Stimulated activated CD4-positive, alpha-beta T cell treated with anti-CD3 and anti-CD28 coated beads, Interleukin-4, amount 100 ng/mL, for 24 hours (primary cell): ENCODE measurements around the gene SUCLG2.
"Not testable (repeated sequence)": the region's sequence is repeated elsewhere in the genome, so short reads cannot be mapped to it uniquely, and the experiment has no call there.

ENCODE experiments used
- DNase-seq: peaks from one replicate; pipeline ENCODE4 v3.0.0-alpha.2; 2020

Gene SUCLG2

DNA sequence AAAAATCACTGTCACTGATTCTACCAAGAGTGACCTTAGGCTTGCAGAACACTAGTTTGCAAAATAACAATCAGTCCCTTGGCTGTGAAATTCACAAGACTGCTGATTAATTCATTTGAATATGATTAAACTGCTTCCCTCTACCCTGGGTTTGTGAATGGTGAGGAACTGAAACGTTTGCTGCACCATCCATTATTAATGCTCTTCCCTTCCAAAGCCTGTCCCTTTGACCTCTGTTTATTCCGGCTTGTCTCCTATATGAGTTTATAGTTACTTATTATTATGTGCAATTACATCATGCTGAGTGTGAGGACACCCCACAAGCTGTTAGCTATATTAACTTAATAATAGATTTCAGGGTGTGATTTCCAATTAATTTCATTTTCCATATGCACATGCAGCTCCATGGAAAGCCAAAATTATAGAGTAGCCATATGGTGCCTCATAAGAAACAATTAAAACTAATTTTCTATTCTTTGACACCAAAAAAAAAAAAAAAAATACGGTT lies 96.5 kb downstream of the SUCLG2 start:
- no peak for DNase-seq

DNA sequence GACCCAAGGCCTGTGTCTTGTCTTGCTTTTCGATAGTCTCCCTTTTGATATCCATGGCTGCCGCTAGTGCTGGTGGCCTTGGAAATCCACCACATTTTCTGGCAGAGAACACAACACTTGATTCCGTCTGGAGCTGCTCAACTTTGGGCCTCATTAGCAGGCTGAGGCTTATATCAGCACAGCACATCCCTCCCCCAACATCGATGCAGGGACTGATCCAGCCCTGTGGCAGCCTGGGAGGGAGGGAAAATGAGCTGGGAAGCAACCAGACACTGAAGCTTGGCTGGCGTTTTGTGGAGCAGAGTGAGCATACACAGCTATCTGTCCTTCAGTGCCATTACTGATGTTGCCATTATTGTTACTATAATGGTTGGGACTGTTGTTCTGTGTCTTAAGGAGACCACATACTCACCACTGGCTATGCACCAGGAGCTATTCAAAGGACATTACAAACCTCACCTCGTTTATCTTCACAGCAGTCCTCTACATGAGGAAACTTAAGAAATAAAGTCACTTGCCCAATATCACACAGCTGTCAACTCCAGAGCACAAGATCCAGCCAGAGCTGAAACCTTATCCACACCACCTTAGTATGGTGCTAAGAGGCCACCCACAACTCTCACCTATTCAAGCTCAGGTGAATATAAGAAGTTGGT lies 102.9 kb downstream of the SUCLG2 start:
- no peak for DNase-seq

DNA sequence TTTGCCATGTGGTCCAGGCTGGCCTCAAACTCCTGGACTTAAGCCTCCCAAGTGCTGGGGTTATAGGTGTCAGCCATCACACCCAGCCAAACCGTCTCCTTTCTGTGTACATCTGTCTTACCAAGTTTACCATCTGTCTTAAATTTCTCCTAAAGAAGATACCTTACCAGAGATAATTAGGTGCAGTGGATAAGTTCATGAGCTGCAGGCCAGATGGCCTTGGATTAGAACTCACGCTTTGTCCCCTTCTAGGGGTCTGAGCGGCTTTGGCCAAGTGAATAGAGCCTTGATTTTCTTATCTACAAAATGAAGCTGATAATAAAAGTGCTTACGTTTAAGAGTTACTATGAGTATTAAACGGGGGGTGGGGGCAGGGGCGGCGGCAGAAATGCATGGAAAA lies 103.9 kb downstream of the SUCLG2 start:
- no peak for DNase-seq

- DNase-seq = not testable (repeated sequence)
These were observed 111.7 kb downstream of the SUCLG2 start for GRCh38 chr3:67542502-67543250.

- no peak for DNase-seq
These were observed 114.1 kb downstream of the SUCLG2 start for GRCh38 chr3:67540198-67540894.

DNA sequence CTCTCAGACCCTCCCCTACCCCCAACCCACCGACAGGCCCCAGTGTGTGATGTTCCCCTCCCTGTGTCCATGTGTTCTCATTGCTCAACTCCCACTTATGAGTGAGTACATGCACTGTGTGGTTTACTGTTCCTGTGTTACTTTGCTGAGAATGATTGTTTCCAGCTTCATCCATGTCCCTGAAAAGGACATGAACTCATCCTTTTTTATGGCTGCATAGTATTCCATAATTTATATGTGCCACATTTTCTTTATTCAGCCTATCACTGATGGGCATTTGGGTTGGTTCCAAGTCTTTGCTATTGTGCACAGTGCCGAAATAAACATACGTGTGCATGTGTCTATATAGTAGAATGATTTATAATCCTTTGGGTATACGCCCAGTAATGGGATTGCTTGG lies 117.2 kb downstream of the SUCLG2 start:
- not testable (repeated sequence) for DNase-seq

GRCh38 chr3:67535006-67535405 lies 119.4 kb downstream of the SUCLG2 start:
- DNase-seq = no peak

- no peak for DNase-seq
These were observed 119.8 kb downstream of the SUCLG2 start for GRCh38 chr3:67534594-67534993.

DNA sequence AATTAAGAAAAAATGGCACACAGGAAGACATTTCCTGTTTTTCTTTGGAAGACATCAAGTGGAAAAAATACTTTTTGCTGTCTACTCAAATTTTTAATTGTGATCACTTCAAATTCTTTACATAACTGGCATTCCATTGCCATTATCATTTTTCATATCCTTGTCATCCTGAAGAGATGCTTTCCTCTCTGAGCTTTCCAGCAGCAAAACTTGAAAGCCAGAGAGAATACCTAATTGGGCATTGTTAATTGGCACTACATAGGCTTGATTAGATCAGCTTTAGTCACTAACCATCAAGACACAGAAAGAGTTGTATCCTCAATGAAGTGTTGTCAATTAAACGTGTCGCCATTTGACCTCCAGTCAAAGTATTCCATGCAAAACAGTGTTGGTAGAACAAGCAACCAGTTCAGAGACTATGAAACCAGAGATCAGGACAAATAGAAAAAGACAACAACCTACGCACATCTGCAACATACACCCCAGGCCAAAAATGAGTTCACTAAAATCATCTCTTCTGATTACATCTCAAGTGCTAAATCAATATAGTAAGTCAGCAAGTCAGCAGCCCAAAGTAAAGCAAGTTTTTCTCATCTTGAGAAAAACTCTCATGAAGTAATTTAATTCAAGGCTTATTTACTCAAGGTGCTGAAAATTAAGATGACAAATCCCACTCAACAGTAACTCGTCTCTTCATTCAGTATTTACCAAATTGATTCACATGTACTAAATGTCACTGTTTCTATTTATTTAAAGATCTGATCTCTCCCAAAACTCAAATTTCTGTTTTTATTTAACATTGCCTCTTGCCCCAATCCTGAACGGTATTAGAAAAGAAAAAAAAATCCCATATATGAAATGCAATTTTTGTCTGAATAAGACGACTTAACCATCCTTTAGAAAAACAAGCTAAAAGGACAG lies 123.0 kb downstream of the SUCLG2 start:
- no peak for DNase-seq

- DNase-seq = no peak
These were observed 124.5 kb downstream of the SUCLG2 start for GRCh38 chr3:67529915-67530314.

DNA sequence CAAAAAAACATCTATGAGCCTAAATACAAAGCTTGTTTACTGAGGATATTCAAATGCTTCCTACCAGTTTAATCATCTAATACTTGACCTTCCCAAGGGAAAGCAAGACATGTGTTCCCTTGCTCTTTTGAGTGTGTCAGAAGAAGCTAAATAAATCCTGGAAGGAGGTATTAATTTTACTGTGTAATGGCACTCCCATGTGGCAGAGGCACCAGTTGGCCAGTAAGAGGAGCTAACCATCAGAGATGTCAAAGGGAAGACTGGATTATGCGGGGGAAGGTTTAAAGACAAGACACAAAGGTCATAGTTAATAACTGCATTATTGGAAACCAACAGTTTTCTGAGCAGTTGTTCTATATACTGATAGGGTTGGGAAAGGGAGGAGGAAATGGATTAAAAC lies 125.1 kb downstream of the SUCLG2 start:
- DNase-seq = no peak

- DNase-seq = no peak
These were observed 128.2 kb downstream of the SUCLG2 start for GRCh38 chr3:67526246-67526645.

GRCh38 chr3:67524046-67524445 lies 130.4 kb downstream of the SUCLG2 start:
- no peak for DNase-seq

DNA sequence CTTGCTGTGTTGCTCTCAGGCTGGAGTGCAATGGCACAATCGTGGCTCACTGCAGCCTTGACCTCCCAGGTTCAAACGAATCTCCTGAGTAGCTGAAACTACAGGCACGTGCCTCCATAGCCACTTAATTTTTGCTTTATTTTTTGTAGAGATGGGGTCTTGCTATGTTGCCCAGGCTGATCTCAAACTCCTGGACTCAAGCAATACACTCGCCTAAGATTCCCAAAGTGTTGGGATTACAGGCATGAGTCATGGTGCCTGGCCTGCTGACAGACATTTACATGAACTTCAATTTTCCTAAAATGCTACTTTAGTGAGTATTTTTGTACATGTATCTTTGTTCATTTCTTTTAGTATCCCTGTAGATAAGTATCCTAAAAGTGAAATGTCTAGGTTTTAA lies 132.3 kb downstream of the SUCLG2 start:
- no peak for DNase-seq

- DNase-seq = no peak
These were observed 133.3 kb downstream of the SUCLG2 start for GRCh38 chr3:67521053-67521646.

- DNase-seq = no peak
These were observed 136.2 kb downstream of the SUCLG2 start for GRCh38 chr3:67518236-67518635.

DNA sequence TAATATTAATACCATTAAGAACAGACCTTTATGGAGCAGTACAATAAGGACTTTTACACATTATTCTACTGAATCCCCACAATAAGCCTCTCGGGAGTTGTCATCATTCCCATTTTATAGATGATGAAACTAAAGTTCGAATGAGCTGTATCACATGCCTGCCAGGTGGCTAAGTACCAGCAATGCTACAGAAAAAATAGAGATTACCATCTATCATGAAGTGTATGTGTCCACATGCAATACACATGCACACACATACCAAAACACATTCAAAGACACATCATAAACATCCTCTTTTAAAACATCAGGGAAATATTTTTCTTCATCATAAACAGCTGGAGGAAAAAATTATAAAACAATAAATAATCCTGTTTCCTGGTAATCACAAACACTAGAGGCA lies 136.6 kb downstream of the SUCLG2 start:
- DNase-seq = no peak

GRCh38 chr3:67516496-67516895 lies 137.9 kb downstream of the SUCLG2 start:
- DNase-seq = no peak

DNA sequence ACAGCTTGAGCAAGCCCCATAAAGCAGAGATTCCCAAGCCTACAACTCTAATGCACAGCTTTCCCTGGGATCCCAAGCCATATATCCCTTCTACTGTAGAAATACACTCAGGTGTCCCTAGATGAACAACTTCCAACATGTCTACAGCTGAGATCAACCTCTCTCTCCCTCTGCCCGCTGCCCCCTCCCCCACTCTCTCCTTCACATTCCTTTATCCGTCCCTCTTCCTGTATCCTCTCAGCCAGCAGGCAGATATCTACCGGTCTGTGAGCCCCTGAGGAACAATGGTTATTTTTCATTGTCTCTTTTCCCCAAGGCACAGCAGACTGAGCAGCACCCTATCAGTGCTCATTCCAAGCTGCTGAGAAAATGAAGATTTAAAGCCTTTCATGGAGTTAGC lies 138.6 kb downstream of the SUCLG2 start:
- DNase-seq = no peak

GRCh38 chr3:67509471-67510075 lies 144.8 kb downstream of the SUCLG2 start:
- no peak for DNase-seq

GRCh38 chr3:67507584-67507983 lies 146.8 kb downstream of the SUCLG2 start:
- DNase-seq = no peak

GRCh38 chr3:67500709-67501108 lies 153.7 kb downstream of the SUCLG2 start:
- no peak for DNase-seq
